ENCODE data around the gene MTMR10.

Gene MTMR10

GRCh38 chr15:30997270-30997669 lies 5.8 kb upstream of the MTMR10 start:
- DNase-seq (ENCODE audit: low read depth) = no peak
- TF ChIP-seq CTCF (conservative IDR thresholded peaks at IDR 0.05; ENCODE audit: low read depth, low read length) = no peak
- H3K4me3 ChIP-seq (ENCODE audit: low read length) = no peak overlapping the region

- H3K4me3 ChIP-seq (ENCODE audit: low read length) = peak overlapping the region; percentile 91
- no peak for TF ChIP-seq CTCF (conservative IDR thresholded peaks at IDR 0.05; ENCODE audit: low read depth, low read length)
- no peak for DNase-seq (ENCODE audit: low read depth)
Measured at GRCh38 chr15:30992249-30992864, 929 bp upstream of the MTMR10 start.

GRCh38 chr15:30990446-30991254 lies 778 bp downstream of the MTMR10 start:
- DNase-seq (ENCODE audit: low read depth) = no peak

GRCh38 chr15:30990036-30990435 lies 1.4 kb downstream of the MTMR10 start:
- no peak for TF ChIP-seq CTCF (conservative IDR thresholded peaks at IDR 0.05; ENCODE audit: low read depth, low read length)
- peak overlapping the region; percentile 91 for H3K4me3 ChIP-seq (ENCODE audit: low read length)
- no peak for DNase-seq (ENCODE audit: low read depth)

More at GRCh38 chr15:30990446-30991254, 778 bp downstream of the MTMR10 start:
- no peak for TF ChIP-seq CTCF (conservative IDR thresholded peaks at IDR 0.05; ENCODE audit: low read depth, low read length)
- peak overlapping the region; percentile 91 for H3K4me3 ChIP-seq (ENCODE audit: low read length)

GRCh38 chr15:30985081-30985531 lies 6.3 kb downstream of the MTMR10 start:
- no peak overlapping the region for H3K4me3 ChIP-seq (ENCODE audit: low read length)
- DNase-seq (ENCODE audit: low read depth) = no peak
- no peak for TF ChIP-seq CTCF (conservative IDR thresholded peaks at IDR 0.05; ENCODE audit: low read depth, low read length)

GRCh38 chr15:30984542-30984941 lies 6.9 kb downstream of the MTMR10 start:
- no peak overlapping the region for H3K4me3 ChIP-seq (ENCODE audit: low read length)
- no peak for TF ChIP-seq CTCF (conservative IDR thresholded peaks at IDR 0.05; ENCODE audit: low read depth, low read length)
- DNase-seq (ENCODE audit: low read depth) = no peak

GRCh38 chr15:30984118-30984517 lies 7.3 kb downstream of the MTMR10 start:
- no peak overlapping the region for H3K4me3 ChIP-seq (ENCODE audit: low read length)
- DNase-seq (ENCODE audit: low read depth) = no peak
- no peak for TF ChIP-seq CTCF (conservative IDR thresholded peaks at IDR 0.05; ENCODE audit: low read depth, low read length)
